H1 (cell line): ENCODE data around the gene ADGRA3. TPM values are rescaled to one million over a fixed set of nuclear protein-coding genes. Genes with fewer than 3 reads are reported as not detected.

Experiments used
- CTCF ChIA-PET: fragments of 300-600 bp; sonication (Branson Sonifier 250); formaldehyde crosslinking; loops from one replicate; lab custom pipeline; 2021; ENCODE audit not compliant: partially characterized antibody; lab: Charles Lee
- POLR2A ChIA-PET: fragments of 300-600 bp; sonication (Branson Sonifier 250); formaldehyde crosslinking; loops from one replicate; lab custom pipeline; 2021; ENCODE audit warnings: inconsistent platforms; ENCODE audit not compliant: partially characterized antibody; lab: Charles Lee
- DNase-seq, 2 experiments: peaks; one replicate each; pipeline versions ENCODE4 v3.0.0 to v3.0.0-alpha.2; 2010 to 2022; ENCODE audit warnings: low spot score in 2 of 2, low read depth in 1 of 2, mixed read lengths in 1 of 2
- FAIRE-seq: peaks from 2 replicates; lab custom pipeline; 2011; peaks lifted over from hg19 to GRCh38; lab: Jason Lieb, UNC
- H2AFZ ChIP-seq: 2 replicates; pipeline ENCODE4 v1.8.1; 2012; ENCODE audit warnings: low read length, inconsistent platforms
- H2AK5ac ChIP-seq: 2 replicates; pipeline ENCODE4 v1.6.1; 2013; ENCODE audit warnings: low read depth, low read length
- H2BK120ac ChIP-seq: replicated peaks from 2 replicates; pipeline ENCODE3; 2013; ENCODE audit warnings: low read depth, low read length, inconsistent platforms
- H2BK12ac ChIP-seq: 2 replicates; pipeline ENCODE4 v1.6.1; 2013; ENCODE audit warnings: low read depth, low read length
- H2BK15ac ChIP-seq: 2 replicates; pipeline ENCODE4 v1.6.1; 2013; ENCODE audit warnings: low read length
- H2BK20ac ChIP-seq: 2 replicates; pipeline ENCODE4 v1.6.1; 2013; ENCODE audit warnings: low read length
- H2BK5ac ChIP-seq: 2 replicates; pipeline ENCODE4 v1.6.1; 2013; ENCODE audit warnings: low read depth, low read length
- H3K14ac ChIP-seq: 2 replicates; pipeline ENCODE4 v1.6.1; 2013; ENCODE audit warnings: inconsistent platforms; ENCODE audit not compliant: insufficient read length
- H3K18ac ChIP-seq: 2 replicates; pipeline ENCODE4 v1.6.1; 2013; ENCODE audit warnings: low read length; ENCODE audit errors: extremely low read depth
- H3K23ac ChIP-seq: 2 replicates; pipeline ENCODE4 v1.6.1; 2013; ENCODE audit warnings: inconsistent platforms; ENCODE audit not compliant: insufficient read length
- H3K23me2 ChIP-seq: 2 replicates; pipeline ENCODE4 v1.6.1; 2013; ENCODE audit warnings: low read depth, low read length
- H3K27ac ChIP-seq: 2 replicates; pipeline ENCODE4 v1.6.1; 2011; ENCODE audit warnings: low read depth, low read length, inconsistent platforms
- H3K27me3 ChIP-seq, 4 experiments: replicated peaks in 1 of 4; 1 replicate in 1 of 4; 2 replicates in 3 of 4; pipeline versions ENCODE4 v1.6.1 to v1.8.1; 2011 to 2013; ENCODE audit warnings: low read length in 3 of 4, mild to moderate bottlenecking in 3 of 4, inconsistent platforms in 2 of 4, mixed read lengths in 2 of 4, moderate library complexity in 1 of 4; ENCODE audit not compliant: control insufficient read depth in 3 of 4, insufficient read depth in 3 of 4; ENCODE audit errors: extremely low read depth in 1 of 4
- H3K36me3 ChIP-seq, 4 experiments: 2 replicates each; pipeline versions ENCODE4 v1.6.1 to v1.8.1; 2011 to 2013; ENCODE audit warnings: mild to moderate bottlenecking in 4 of 4, low read length in 3 of 4, moderate library complexity in 2 of 4, control low read depth in 1 of 4, inconsistent platforms in 1 of 4; ENCODE audit not compliant: insufficient read depth in 4 of 4, control insufficient read depth in 2 of 4
- H3K4ac ChIP-seq: replicated peaks from 2 replicates; pipeline ENCODE3; 2013; ENCODE audit warnings: low read length, low read depth, mixed read lengths, inconsistent platforms; ENCODE audit not compliant: insufficient read length
- H3K4me1 ChIP-seq, 4 experiments: replicated peaks in 1 of 4; 1 replicate in 1 of 4; 2 replicates in 3 of 4; pipeline versions ENCODE4 v1.6.1 to v1.8.1; 2011 to 2013; ENCODE audit warnings: low read length in 3 of 4, inconsistent platforms in 2 of 4, mixed read lengths in 1 of 4; ENCODE audit not compliant: insufficient read depth in 4 of 4, control insufficient read depth in 3 of 4
- H3K4me2 ChIP-seq, 2 experiments: 2 replicates each; pipeline versions ENCODE4 v1.6.1 to v1.8.1; 2011 to 2013; ENCODE audit warnings: low read depth in 2 of 2, low read length in 2 of 2, control low read depth in 1 of 2, inconsistent platforms in 1 of 2, mild to moderate bottlenecking in 1 of 2; ENCODE audit not compliant: insufficient read depth in 1 of 2
- H3K4me3 ChIP-seq, 4 experiments: fragments of 200-600, 300-600 bp in 1 of 4; sonication (generic), shearing (Covaris generic), sonication (Bioruptor Twin) in 1 of 4; 2 replicates each; pipeline versions ENCODE4 v1.5.1 to v1.8.1; 2011 to 2016; ENCODE audit warnings: low read length in 4 of 4, low read depth in 3 of 4, control low read depth in 2 of 4, inconsistent platforms in 2 of 4, mild to moderate bottlenecking in 2 of 4, mixed read lengths in 1 of 4, moderate library complexity in 1 of 4; ENCODE audit not compliant: insufficient read depth in 2 of 4; ENCODE audit errors: extremely low read depth in 1 of 4
- H3K56ac ChIP-seq: replicated peaks from 2 replicates; pipeline ENCODE3; 2013; ENCODE audit warnings: low read depth, mild to moderate bottlenecking, mixed read lengths, low read length, inconsistent platforms; ENCODE audit not compliant: insufficient read length
- H3K79me1 ChIP-seq: 2 replicates; pipeline ENCODE4 v1.6.1; 2013; ENCODE audit warnings: low read depth, low read length, control low read depth
- H3K79me2 ChIP-seq, 2 experiments: 2 replicates each; pipeline versions ENCODE4 v1.6.1 to v1.8.1; 2012 to 2013; ENCODE audit warnings: low read length in 2 of 2, mild to moderate bottlenecking in 2 of 2, inconsistent platforms in 1 of 2; ENCODE audit not compliant: insufficient read depth in 2 of 2, control insufficient read depth in 1 of 2
- H3K9ac ChIP-seq, 4 experiments: replicated peaks in 1 of 4; 1 replicate in 1 of 4; 2 replicates in 3 of 4; pipeline versions ENCODE4 v1.6.1 to v1.8.1; 2011 to 2013; ENCODE audit warnings: low read depth in 3 of 4, low read length in 3 of 4, control low read depth in 2 of 4, mild to moderate bottlenecking in 2 of 4, moderate library complexity in 2 of 4, inconsistent platforms in 1 of 4; ENCODE audit errors: extremely low read depth in 1 of 4
- H3K9me3 ChIP-seq, 2 experiments: 2 replicates each; pipeline versions ENCODE4 v1.6.1 to v1.8.1; 2012 to 2013; ENCODE audit warnings: mild to moderate bottlenecking in 2 of 2, moderate library complexity in 2 of 2, control low read depth in 1 of 2, inconsistent platforms in 1 of 2, low read depth in 1 of 2, low read length in 1 of 2, mixed read lengths in 1 of 2; ENCODE audit not compliant: insufficient read depth in 2 of 2
- H4K20me1 ChIP-seq, 2 experiments: replicated peaks in 1 of 2; 2 replicates each; pipeline versions ENCODE3 to v1.8.1; 2011 to 2013; ENCODE audit warnings: inconsistent platforms in 2 of 2, low read length in 2 of 2, mild to moderate bottlenecking in 1 of 2; ENCODE audit not compliant: insufficient read depth in 2 of 2, control insufficient read depth in 1 of 2
- H4K5ac ChIP-seq: 2 replicates; pipeline ENCODE4 v1.6.1; 2013; ENCODE audit warnings: low read length, low read depth, mixed read lengths, inconsistent platforms; ENCODE audit not compliant: insufficient read length
- H4K8ac ChIP-seq: 2 replicates; pipeline ENCODE4 v1.8.0; 2013; ENCODE audit warnings: mild to moderate bottlenecking, moderate library complexity, low read length, inconsistent platforms; ENCODE audit not compliant: insufficient read depth; ENCODE audit errors: extremely low read depth
- H4K91ac ChIP-seq: replicated peaks from 2 replicates; pipeline ENCODE3; 2013; ENCODE audit warnings: low read length, mixed read lengths, inconsistent platforms; ENCODE audit not compliant: insufficient read length
- ASH2L ChIP-seq: fragments of 200-600, 300-600 bp; sonication (generic); IDR thresholded peaks from one replicate; pipeline ENCODE4 v1.7.1; 2017; ENCODE audit warnings: low read length
- KDM1A ChIP-seq: fragments of 200-600, 300-600 bp; sonication (generic); IDR thresholded peaks from 2 replicates; pipeline ENCODE4 v1.7.1; 2016; ENCODE audit warnings: mild to moderate bottlenecking, low read length, borderline replicate concordance
- KDM4A ChIP-seq: IDR thresholded peaks from one replicate; pipeline ENCODE4 v1.7.1; 2012; ENCODE audit warnings: low read depth, mild to moderate bottlenecking, moderate library complexity, low read length, inconsistent platforms; ENCODE audit not compliant: severe bottlenecking
- PHF8 ChIP-seq: fragments of 200-600 bp; sonication (generic); conservative IDR thresholded peaks from 2 replicates; pipeline ENCODE4 v1.7.1; 2012; ENCODE audit warnings: low read depth, mild to moderate bottlenecking, inconsistent platforms, low read length, moderate library complexity
- RBBP5 ChIP-seq: IDR thresholded peaks from 2 replicates; pipeline ENCODE4 v1.7.1; 2012; ENCODE audit warnings: low read depth, mild to moderate bottlenecking, inconsistent platforms, low read length, moderate library complexity, borderline replicate concordance
- SIX5 ChIP-seq: IDR thresholded peaks from 2 replicates; pipeline ENCODE4 v1.6.1; 2011; ENCODE audit warnings: mild to moderate bottlenecking, low read depth, low read length
- WGBS, 2 experiments: shearing (Covaris generic) in 1 of 2; methylation state at CpG; one replicate each; pipeline versions ENCODE4 v1.1.6 to v1.1.7; 2013 to 2015; ENCODE audit warnings: low lambda C conversion rate in 2 of 2, mixed read lengths in 2 of 2, inconsistent platforms in 1 of 2, low coverage in 1 of 2, missing lambda C conversion rate in 1 of 2; ENCODE audit not compliant: insufficient replicate concordance in 2 of 2, insufficient coverage in 1 of 2, insufficient read length in 1 of 2; ENCODE audit errors: extremely low coverage in 1 of 2, missing lambda C conversion rate in 1 of 2; 5-methylcytosine and 5-hydroxymethylcytosine counted together
- polyA plus RNA-seq, 7 experiments: library from polyadenylated mRNA; depleted of rRNA in 3 of 7; stranded (reverse) in 5 of 7; unstranded in 2 of 7; fragments of >200 nt in 5 of 7; fragments of 200-250 nt in 2 of 7; gene quantifications; 1 replicate in 5 of 7; 2 replicates in 1 of 7; 4 replicates in 1 of 7; pipeline versions ENCODE4 v1.2.1 to v1.2.3, GENCODE V29; 2011 to 2013; ENCODE audit warnings: missing spikeins in 2 of 7, mixed read lengths in 2 of 7
- total RNA-seq: library from RNA; stranded (reverse); fragmentation: NEBNext Ultra II Directional; extraction: Animal tissue kit (Norgen Biotek cat#: 25700); gene quantifications from 2 replicates; pipeline ENCODE4 v1.2.1, GENCODE V29; 2021
- TF ChIP-seq, protein P1 (sequence below): IDR thresholded peaks from 2 replicates; pipeline ENCODE4 v1.6.1; 2012; ENCODE audit warnings: inconsistent platforms
- TF ChIP-seq, protein P2 (sequence below), 3 experiments: IDR thresholded peaks; 1 replicate in 2 of 3; 2 replicates in 1 of 3; pipeline versions ENCODE4 v1.5.1 to v1.6.1; 2011; ENCODE audit warnings: low read length in 3 of 3, mild to moderate bottlenecking in 3 of 3, inconsistent platforms in 2 of 3, low read depth in 1 of 3, moderate library complexity in 1 of 3; ENCODE audit not compliant: insufficient read depth in 1 of 3; ENCODE audit errors: control extremely low read depth in 1 of 3
- TF ChIP-seq, protein P3 (sequence below): IDR thresholded peaks from 2 replicates; pipeline ENCODE4 v1.6.1; 2011; ENCODE audit warnings: low read length, improper control_type of control experiment

ADGRA3 gene
- total and polyA plus RNA-seq, 2 of the 8 experiments (the other 6 are each of a cell fraction or from before 2014, with no cell fraction given): 31.5 to 63.0 TPM

- ChIA-PET CTCF (interaction anchor here (1.0 to 1.4 kb wide), 2 partner anchors 25 to 77 kb away, joined by 4 to 5 read pairs; no protein-coding TSS in a partner anchor), POLR2A (interaction anchor here (1.3 kb wide), 1 partner anchor 27 kb away, joined by 4 read pairs; no protein-coding TSS in a partner anchor)
- WGBS, 2 experiments: 96% methylated on average over 1 of the region's 1 CpG; no CpG with 5 or more reads in 1 of the 2 experiments
- H3K4me3 ChIP-seq: no peak overlapping the region
- no peak overlapping the region for H3K14ac ChIP-seq
- H4K5ac ChIP-seq: no peak overlapping the region
- no peak overlapping the region for H3K4me2 ChIP-seq
- no peak overlapping the region for H4K91ac ChIP-seq
- no peaks in the 10 kb centered on the region for H3K36me3 ChIP-seq
- no peak overlapping the region for H2AK5ac ChIP-seq
- H3K27me3 ChIP-seq: no peaks in the 10 kb centered on the region
- FAIRE-seq: no peak
- no peak overlapping the region for H3K56ac ChIP-seq
- H2BK120ac ChIP-seq: no peak overlapping the region
- no peaks in the 10 kb centered on the region for H3K23me2 ChIP-seq
- H3K9me3 ChIP-seq: no peaks in the 10 kb centered on the region
- no peak overlapping the region for H2BK5ac ChIP-seq
- H3K79me1 ChIP-seq: peaks cover 4% of the 10 kb centered on the region; the same call in 1 of the 2 replicates
- H3K9ac ChIP-seq: no peak overlapping the region
- no peak overlapping the region for H4K8ac ChIP-seq
- no peak overlapping the region for H3K4ac ChIP-seq
- H3K4me1 ChIP-seq: peaks cover 0 to 13% (median 9%) of the 10 kb centered on the region in 4 experiments; a peak in 4 of 7 replicates
- H3K27ac ChIP-seq: no peak overlapping the region
- peaks cover 11 to 100% of the 10 kb centered on the region in 2 experiments for H3K79me2 ChIP-seq
- peaks cover 8 to 13% of the 10 kb centered on the region in 2 experiments for H4K20me1 ChIP-seq
- H3K23ac ChIP-seq: no peak overlapping the region
- H2BK20ac ChIP-seq: no peak overlapping the region
- DNase-seq: no peak
- no peak overlapping the region for H2AFZ ChIP-seq
- no peak overlapping the region for H2BK12ac ChIP-seq
- no peak overlapping the region for H2BK15ac ChIP-seq
- no peak overlapping the region for H3K18ac ChIP-seq
- TF ChIP-seq ASH2L (no peak), KDM1A (no peak), PHF8 (no peak), KDM4A (no peak), RBBP5 (no peak), SIX5 (no peak)
- TF ChIP-seq, protein P1, sequence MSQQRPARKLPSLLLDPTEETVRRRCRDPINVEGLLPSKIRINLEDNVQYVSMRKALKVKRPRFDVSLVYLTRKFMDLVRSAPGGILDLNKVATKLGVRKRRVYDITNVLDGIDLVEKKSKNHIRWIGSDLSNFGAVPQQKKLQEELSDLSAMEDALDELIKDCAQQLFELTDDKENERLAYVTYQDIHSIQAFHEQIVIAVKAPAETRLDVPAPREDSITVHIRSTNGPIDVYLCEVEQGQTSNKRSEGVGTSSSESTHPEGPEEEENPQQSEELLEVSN: no peak
- TF ChIP-seq, protein P2, sequence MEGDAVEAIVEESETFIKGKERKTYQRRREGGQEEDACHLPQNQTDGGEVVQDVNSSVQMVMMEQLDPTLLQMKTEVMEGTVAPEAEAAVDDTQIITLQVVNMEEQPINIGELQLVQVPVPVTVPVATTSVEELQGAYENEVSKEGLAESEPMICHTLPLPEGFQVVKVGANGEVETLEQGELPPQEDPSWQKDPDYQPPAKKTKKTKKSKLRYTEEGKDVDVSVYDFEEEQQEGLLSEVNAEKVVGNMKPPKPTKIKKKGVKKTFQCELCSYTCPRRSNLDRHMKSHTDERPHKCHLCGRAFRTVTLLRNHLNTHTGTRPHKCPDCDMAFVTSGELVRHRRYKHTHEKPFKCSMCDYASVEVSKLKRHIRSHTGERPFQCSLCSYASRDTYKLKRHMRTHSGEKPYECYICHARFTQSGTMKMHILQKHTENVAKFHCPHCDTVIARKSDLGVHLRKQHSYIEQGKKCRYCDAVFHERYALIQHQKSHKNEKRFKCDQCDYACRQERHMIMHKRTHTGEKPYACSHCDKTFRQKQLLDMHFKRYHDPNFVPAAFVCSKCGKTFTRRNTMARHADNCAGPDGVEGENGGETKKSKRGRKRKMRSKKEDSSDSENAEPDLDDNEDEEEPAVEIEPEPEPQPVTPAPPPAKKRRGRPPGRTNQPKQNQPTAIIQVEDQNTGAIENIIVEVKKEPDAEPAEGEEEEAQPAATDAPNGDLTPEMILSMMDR (IDR thresholded peaks at IDR 0.05; ENCODE audit: control extremely low read depth in 1 of 3, insufficient read depth in 1 of 3, low read depth in 1 of 3, low read length in 3 of 3): no peak
- TF ChIP-seq, protein P3, sequence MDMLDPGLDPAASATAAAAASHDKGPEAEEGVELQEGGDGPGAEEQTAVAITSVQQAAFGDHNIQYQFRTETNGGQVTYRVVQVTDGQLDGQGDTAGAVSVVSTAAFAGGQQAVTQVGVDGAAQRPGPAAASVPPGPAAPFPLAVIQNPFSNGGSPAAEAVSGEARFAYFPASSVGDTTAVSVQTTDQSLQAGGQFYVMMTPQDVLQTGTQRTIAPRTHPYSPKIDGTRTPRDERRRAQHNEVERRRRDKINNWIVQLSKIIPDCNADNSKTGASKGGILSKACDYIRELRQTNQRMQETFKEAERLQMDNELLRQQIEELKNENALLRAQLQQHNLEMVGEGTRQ: no peak
These were observed 27.8 kb downstream of the ADGRA3 start for GRCh38 chr4:22488106-22488505.
